ENCODE measurements around the gene TBX1.
A peak's percentile ranks its signal among the peaks of the same experiment; 100 is the strongest.

Gene TBX1

GRCh38 chr22:19751497-19752245 is 8.9 kb upstream of the TBX1 start:
- no peak for DNase-seq

GRCh38 chr22:19753090-19753842 is 7.3 kb upstream of the TBX1 start:
- no peak for DNase-seq

GRCh38 chr22:19753996-19754700 is 6.4 kb upstream of the TBX1 start:
- no peak for DNase-seq

GRCh38 chr22:19754701-19755144 is 5.9 kb upstream of the TBX1 start:
- DNase-seq: no peak

- DNase-seq: no peak
These were observed 5.3 kb upstream of the TBX1 start for GRCh38 chr22:19755145-19755710.

- DNase-seq: no peak
These were observed 4.8 kb upstream of the TBX1 start for GRCh38 chr22:19755722-19756287.

GRCh38 chr22:19756288-19757128 is 4.1 kb upstream of the TBX1 start:
- peak in 3 of 56 donors; percentile 4 to 22 (median 21) for DNase-seq

GRCh38 chr22:19757140-19757984 is 3.2 kb upstream of the TBX1 start:
- no peak for DNase-seq

- no peak for DNase-seq
These were observed 2.3 kb upstream of the TBX1 start for GRCh38 chr22:19757985-19758895.

GRCh38 chr22:19758896-19759426 is 1.6 kb upstream of the TBX1 start:
- DNase-seq: no peak

- DNase-seq: no peak
These were observed 1.0 kb upstream of the TBX1 start for GRCh38 chr22:19759427-19760057.

GRCh38 chr22:19760951-19761724 is 560 bp downstream of the TBX1 start:
- DNase-seq: no peak

GRCh38 chr22:19761725-19762567 is 1.4 kb downstream of the TBX1 start:
- DNase-seq: no peak

- no peak for DNase-seq
These were observed 2.2 kb downstream of the TBX1 start for GRCh38 chr22:19762568-19763457.

Data from nucleus accumbens (tissue), 56 donors.